HG02970 (cell line): ENCODE data around the gene GARIN3.

Source experiments
- ATAC-seq: cut with Tn5 transposase; IDR thresholded peaks from one replicate; pipeline ENCODE4 v1.9.1; 2021; ENCODE audit warnings: mild to moderate bottlenecking, moderate library complexity, moderate number of reproducible peaks; ENCODE audit not compliant: unreplicated experiment, low FRiP score

GARIN3 gene

GRCh38 chr5:157150995-157151394, 15.1 kb downstream of the GARIN3 start:
- ATAC-seq, result no peak

- ATAC-seq, result no peak
Observed at GRCh38 chr5:157148734-157149615, 17.1 kb downstream of the GARIN3 start.

DNA sequence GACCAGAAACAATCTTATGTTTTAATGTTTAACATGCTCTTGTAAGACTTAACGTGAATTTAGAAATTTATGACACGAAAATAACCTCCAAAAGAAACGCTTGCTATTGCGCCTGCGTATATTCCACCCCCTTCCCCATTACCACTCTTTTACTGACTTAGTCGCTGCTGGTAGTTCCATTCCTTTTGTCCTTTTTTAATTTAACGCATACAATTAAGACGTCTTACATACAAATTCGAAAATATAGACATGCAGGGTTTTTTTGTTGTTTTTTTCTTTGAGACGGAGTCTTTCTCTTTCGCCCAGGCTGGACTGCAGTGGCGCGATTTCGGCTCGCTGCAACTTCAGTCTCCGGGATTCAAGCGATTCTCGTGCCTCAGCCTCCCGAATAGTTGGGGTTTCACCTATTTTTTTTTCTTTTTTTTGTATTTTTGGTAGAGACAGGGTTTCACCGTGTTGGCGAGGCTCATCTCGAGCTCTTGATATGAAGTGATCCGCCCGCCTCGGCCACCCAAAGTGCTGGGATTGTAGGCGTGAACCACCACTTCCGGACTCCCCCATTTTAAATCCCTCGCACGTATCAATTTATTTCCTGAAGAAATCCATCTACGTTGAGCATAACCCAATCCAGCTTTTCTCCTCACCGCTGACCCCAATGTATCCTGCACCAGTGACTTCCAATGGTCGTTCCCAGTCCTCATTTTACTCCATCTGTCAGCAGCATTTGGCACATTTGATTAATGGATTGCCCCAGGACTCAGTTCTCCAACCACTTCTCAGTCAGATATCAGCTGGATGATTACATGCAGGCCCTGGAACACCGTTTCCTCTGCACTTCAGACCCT, 22.7 kb downstream of the GARIN3 start:
- peak; percentile 41 for ATAC-seq

- ATAC-seq, result peak; percentile 100
Observed at GRCh38 chr5:157142317-157143126, 23.5 kb downstream of the GARIN3 start, which contains the start of gene MED7. Gene MED7 (minus strand): TSS chr5:157142865. CDS start chr5:157139431, 3,434 bp downstream.

DNA sequence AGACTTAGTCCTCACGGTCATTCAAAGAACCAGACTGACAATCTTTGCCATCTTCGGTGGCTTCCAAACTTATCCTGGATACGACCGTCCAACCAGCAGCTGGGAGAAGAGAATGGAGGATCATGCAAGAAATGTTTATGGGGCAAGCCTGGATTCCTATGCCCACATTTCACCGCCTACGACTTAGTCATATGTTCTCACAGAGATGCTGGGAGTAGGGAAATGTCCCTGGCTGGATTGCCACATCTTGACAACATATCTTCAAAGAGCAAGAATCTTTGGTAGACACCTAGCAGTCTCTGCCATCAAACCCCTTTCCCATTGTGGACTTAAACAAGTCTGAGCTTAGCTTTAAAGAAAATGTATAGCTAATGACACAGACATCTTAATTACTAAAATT, 28.4 kb downstream of the GARIN3 start:
- no peak for ATAC-seq

GRCh38 chr5:157132281-157132612, 33.8 kb downstream of the GARIN3 start:
- no peak for ATAC-seq

GRCh38 chr5:157130925-157131324, 35.1 kb downstream of the GARIN3 start:
- ATAC-seq, result no peak

DNA sequence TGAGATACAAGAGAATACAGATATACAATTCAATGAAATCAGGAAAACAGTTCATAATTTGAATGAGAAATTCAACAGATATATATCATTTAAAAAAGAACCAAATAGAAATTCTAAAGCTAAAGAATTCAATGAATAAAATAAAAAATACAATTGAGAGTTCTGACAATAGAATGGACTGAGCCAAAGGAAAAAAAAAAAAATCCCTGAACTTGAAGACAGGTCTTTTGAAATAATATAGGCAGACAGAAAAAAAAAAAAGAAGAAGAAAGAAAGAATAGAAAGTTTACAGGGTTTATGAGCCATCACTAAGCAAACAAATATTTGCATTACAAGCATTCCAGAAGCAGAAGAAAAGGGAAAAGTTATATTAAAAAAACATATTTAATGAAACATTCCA, 44.4 kb downstream of the GARIN3 start:
- ATAC-seq, result no peak

- no peak for ATAC-seq
Observed at GRCh38 chr5:157120102-157120501, 46.0 kb downstream of the GARIN3 start.

GRCh38 chr5:157116483-157116954, 49.5 kb downstream of the GARIN3 start:
- ATAC-seq, result no peak

DNA sequence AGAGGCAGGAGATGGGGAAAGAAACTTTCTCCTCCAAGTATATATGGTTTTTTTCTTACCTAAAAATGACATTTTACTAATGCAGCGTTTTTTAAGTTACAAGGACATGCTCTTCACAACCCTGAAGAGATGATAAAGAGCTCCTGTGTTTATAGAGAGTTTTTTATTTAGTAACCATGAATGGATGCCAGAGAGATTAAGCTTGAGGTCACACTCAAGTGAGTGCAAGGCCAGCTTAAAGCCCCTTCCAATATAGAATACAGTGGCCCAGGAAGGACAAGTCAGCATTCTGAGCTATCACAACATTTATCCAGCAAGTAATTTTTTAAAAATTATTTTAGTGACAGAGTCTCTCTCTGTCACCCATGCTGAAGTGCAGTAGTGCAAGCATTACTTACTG, 50.6 kb downstream of the GARIN3 start:
- no peak for ATAC-seq

DNA sequence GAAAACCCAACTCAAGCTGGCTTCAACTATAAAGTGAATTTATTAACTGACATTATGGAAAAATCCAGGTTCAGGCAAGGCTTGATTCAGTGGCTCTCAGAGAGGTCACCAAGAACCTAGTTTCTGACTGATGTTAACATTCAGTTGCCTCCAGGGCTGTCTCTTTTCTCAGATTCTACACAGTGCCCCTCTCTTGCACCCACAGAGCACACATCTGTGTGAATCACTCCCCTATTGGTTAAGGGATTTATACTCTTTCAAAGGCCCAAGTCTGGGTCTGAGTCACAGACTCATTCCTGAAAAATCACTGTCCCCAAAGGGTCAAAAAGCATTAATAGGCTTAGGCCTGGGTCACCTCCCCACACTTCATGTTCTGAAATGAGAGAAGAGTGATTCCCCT, 51.1 kb downstream of the GARIN3 start:
- ATAC-seq, result no peak

- ATAC-seq, result no peak
Observed at GRCh38 chr5:157113002-157113401, 53.1 kb downstream of the GARIN3 start.
